ENCODE results near the gene C1orf74.

The C1orf74 gene

DNA sequence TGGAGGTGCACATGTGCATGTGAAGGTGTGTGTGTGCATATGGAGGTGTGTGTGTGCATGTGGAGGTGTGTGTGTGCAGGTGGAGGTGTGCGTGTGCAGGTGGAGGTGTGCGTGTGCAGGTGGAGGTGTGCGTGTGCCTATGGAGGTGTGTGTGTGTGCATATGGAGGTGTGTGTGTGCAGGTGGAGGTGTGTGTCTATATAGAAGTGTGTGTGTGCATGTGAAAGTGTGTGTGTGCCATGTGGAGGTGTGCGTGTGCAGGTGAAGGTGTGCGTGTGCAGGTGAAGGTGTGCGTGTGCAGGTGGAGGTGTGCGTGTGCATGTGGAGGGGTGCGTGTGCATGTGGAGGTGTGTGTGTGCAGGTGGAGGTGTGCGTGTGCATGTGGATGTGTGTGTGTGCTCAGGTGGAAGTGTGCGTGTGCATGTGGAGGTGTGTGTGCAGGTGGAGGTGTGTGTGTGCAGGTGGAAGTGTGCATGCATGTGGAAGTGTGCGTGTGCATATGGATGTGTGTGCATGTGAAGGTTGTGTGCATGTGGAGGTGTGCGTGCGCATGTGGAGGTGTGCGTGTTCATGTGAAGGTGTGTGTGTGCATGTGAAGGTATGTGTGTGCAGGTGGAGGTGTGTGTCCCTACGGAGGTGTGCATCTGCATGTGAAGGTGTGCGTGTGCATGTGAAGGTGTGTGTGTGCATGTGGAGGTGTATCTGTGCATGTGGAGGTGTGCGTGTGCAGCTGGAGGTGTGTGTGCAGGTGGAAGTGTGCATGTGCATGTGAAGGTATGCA is 13.5 kb downstream of the C1orf74 start:
- no peak for DNase-seq (ENCODE audit: low read depth)

DNA sequence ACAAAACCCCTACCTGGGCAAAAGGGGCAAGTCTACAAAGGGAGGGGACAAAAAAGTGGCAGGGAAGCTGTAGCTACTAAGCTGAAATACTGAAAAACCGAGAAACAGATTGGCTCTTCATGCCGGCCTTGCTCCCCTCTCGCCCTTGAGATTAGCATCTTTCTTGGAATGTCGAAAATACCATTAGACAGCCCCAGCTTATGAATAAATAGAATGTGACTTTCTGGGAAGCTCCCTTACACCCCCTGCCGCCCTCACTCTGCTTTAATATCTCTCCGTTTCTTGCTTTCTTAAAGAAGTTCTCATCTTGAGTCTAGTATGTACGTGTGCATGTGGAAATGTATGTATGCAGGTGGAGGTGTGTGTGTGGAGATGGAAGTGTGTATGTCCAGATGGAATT is 14.4 kb downstream of the C1orf74 start:
- DNase-seq (ENCODE audit: low read depth), result no peak

DNA sequence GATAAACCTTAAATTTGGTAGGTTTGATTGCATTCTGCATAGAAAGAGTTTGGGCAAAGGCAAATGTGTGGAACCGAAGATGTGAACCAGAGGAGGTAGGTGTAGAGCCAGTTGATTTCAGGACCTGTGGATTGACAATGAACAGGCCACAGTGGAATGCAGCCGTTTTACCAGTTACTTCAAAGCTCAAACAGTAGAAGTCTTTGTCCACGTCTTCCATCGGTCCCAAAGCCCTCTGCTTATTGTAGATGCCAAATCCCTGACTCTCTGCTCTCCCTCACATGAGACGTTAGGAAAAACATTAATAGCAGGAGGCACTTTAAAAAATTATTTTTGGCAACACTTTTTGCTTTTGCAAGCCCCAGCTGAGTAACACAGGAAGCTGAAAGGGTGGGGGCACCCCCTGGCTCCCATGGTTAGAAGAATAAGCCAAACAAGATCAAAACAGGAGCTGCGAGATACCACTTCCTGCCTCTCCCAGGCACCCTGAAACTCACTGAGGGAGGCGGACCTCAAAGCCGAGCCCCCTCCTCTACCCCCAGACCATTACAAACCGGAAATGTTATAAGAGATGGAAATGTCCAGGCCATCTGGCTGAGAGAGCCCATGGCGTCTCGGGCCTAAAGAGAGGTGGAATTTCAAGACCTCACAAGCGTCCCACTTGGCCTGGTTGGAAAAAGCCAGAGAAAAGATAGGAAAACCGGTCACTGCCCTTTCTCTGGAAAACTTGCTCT is 15.0 kb downstream of the C1orf74 start:
- peak; percentile 36 for DNase-seq (ENCODE audit: low read depth)

DNA sequence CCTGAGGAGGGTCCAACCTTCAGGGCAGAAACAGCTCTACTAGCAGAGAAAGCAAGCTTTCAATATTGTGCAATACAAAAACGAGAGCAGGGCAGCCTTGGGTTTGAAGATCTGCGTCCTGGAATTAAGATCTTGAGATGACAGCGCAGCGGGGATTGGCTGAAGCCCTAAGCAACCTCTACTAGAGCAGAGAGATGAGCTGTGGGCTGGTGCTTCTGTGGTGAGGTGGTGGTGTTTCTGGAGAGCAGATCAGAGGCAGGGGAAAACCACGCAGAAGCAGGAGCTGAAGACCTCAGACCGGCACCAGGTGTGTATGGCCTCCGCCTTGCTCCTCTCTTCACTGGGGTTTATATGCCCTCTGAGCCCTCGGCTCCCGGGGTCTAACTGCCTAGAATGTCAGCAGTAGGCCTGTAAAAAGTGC is 16.0 kb downstream of the C1orf74 start:
- no peak for DNase-seq (ENCODE audit: low read depth)

DNA sequence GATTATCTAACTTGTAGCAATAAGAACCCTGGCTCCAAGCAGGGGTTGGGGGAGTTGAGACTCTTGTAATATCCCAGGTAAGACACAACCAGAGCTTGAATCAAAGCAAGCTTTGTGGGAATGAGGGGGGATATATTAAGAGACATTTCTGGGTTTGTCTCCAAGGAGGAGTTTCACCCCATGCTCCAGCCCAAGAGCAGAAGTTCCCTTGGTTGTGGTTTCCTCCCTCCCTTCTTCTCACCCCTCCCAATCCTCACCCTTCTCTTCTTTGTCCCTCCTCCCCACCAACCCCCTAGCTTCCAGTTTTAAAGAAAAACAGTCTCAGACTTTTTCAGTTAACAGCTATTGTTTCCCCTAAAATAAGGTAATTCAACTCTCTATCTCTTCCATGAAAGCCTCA is 16.7 kb downstream of the C1orf74 start:
- no peak for DNase-seq (ENCODE audit: low read depth)

DNA sequence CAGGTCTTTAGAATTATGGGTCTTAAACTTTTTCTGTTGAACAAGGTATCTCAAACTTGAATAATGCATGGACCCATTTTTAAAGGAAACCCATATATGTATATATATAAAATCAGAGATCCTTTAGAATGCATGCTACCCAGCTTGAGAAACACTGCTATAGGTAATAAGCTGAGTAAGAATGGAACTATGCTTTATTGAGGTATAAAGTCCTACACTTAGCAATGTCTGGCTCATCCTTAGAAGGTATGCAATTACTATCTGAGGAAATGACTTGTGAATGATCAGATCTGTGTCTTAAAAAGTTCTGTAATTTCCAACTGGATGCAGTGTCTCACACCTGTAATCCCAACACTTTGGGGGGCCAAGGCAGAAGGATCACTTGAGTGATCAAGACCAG is 17.3 kb downstream of the C1orf74 start:
- no peak for DNase-seq (ENCODE audit: low read depth)

DNA sequence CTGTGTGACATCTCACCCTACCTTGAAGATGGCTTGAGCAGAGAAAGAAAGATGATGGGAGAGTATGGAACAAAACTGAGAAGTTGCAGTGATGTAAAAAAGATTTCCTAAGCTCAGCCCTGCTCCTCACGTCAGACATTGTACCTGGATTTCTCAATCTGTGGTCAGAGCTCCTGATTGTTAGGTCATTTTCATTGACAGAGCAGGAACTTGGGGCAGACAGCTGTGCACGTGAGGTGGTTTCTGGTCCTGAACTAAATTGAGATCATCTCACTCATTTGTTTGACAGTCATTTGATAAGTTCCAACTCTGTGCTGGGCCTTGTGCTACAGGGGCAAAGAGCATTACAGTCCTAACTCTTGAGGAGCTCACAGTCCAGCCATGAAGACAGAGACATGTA is 18.3 kb downstream of the C1orf74 start:
- DNase-seq (ENCODE audit: low read depth), result no peak

DNA sequence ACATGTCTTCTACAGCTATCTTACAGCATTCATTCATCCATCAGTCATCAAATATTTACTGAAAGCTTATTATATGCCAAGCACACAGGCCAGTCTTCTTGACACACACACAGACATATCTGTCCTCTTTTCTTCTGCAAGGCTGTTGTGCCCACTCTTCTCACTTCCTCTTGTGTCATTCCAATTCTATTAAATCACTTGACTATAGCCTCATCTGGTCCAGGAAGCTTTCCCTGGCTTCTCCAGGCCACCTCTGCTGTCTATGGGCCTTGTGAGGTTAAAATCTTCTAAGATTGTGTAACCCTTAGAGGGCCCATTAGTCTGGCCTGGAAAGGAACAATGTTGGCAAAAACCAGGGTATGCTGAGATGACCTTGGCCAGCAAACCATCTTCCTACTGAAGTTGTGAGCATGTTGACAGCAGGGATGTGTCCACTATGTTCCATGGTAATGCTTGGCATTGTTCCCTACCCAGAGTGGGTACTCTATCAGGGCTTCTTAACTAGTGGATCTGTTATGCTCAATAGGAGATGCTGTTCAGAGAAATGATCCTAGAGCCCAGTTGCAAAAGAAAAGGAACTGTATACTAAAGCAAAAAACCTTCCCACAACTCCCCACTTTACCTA is 23.2 kb downstream of the C1orf74 start:
- DNase-seq (ENCODE audit: low read depth), result no peak

DNA sequence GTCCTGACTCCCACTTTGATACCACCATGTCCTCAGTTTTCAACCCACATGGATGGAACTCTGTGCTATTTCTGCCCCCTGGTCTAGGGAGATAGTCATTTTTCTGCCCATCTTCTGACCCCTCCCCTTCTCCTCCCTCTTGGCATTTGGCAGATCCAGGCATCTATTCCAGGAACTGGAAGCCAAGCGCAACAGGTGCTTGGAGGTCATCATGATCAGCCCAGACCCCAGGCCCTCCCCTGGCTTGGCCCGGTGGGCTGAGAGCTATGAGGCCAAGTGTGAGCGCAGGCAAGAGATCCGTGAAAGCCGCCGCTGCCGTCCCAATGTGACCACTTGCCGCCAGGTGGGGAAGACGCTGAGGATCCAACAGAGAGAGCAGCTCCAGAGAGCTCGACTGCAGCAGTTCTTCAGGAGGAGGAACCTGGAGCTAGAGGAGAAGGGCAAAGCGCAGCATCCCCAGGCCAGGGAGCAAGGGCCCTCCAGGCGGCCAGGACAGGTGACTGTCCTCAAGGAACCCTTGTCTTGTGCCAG is 24.5 kb downstream of the C1orf74 start:
- DNase-seq (ENCODE audit: low read depth), result no peak

DNA sequence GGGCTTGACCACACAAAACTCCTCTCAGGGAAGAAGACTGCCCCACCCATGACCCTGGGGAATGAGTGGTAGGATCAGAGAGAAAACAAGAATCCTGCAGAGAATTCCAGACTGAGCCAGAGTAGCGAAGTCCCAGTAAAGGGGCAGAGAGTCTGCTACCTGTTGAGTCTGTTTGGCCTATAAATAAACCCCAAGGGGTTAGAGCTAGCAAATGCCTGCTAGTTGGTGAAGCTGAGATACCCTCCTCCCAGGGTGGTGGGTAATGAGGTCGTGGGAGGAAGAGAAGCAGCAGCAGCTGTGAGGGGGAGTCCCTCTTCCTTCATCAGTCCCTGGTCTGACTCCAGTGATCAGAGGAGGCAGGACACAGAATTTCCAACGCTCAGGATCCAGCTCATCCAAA is 26.0 kb downstream of the C1orf74 start:
- no peak for DNase-seq (ENCODE audit: low read depth)

DNA sequence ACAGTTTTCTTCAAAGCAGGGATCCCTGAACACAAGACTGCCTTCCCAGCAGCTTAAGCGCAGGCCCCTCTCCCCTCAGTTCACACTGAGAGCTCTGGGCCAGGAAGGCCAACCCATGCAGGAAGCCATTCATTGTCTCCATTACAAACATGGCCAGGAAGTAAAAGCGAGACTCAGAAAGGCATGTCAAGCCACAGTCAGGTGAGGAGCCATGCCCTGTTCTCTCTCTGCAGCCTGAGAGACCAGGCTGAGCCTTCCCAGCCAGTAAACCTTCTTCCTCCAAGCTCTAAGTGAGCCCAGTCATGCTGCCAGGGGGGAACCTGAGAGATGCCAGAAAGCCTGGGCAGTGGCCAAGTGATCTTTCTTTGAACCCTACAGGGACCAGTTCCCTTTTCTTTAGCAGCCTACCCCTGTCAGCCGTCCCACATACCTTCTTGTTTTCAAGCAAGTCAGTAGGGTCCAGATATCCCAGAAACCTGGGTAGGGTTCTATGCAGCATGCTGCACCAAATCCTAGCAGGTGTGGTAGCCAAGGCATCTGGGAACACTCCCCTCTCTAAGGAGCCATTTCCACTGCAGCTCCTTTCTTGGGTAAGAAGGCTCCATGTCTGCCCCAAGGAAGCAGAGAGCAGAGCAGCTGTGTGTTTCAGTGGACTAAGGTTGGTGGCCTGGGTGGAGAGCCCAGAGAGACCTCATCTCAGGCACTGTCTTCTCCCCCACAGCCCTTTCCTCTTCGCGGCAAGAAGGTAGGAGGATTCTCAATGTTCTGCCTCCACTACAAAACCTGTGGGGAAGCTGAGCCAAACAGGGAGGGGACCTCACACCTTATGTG is 27.5 kb downstream of the C1orf74 start:
- no peak for DNase-seq (ENCODE audit: low read depth)

DNA sequence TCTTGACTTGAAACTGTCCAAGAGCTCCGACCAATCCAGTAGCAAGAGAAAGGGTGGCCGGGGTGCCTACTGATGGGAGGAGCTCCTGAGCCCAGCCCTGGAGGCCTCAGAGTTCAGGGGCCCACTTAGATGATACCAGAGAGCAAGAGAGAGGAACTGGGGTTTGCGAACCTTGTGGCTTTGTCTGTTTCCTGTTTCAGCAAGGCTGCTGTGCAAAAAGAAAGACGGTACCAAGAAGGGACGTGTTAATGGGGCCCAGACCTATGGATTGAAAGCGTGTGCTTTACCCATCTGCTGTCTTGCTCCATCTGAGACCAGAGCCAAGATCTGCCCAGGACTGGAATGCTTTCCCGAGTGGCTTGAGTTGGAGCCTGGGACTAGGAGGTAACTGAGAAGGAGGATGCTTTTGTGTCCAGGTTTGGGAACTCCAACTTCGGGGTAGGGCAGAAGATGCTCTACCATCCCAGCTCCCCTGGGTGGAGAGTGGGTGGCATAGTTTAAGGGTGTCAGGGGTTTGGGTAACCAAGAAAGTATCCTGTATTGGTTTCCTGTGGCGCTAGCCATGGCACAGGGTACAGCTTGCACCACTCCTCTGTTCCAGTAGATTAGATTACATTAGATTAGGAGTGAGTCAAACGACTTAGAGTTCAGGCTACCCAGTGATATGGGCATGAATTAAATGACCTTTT is 28.3 kb downstream of the C1orf74 start, which contains the start of gene TRAF3IP3:
Gene TRAF3IP3, plus strand, starts transcription at position 128 of the 689 bp plus-strand sequence. CDS start 3,987 bp downstream, outside the sequence.
- DNase-seq (ENCODE audit: low read depth), result no peak

DNA sequence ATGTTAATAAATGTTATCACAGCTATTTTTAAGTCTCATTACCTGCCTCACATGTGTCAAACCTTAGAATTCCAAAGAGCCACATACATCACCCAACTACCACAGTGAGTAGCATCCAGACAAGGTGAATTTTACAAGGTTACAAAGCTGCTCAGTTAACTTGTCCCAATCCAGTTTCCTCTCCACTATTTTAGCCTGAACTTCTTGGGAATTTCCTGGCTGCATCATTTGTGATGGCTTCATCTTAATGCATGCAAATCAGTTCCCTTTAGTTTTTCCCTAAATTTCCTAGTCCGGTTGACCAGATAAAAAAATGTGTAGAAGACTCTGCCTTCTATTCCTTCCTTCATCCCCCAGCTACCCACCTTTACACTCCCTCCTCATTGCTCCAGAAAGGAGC is 29.1 kb downstream of the C1orf74 start:
- no peak for DNase-seq (ENCODE audit: low read depth)

DNA sequence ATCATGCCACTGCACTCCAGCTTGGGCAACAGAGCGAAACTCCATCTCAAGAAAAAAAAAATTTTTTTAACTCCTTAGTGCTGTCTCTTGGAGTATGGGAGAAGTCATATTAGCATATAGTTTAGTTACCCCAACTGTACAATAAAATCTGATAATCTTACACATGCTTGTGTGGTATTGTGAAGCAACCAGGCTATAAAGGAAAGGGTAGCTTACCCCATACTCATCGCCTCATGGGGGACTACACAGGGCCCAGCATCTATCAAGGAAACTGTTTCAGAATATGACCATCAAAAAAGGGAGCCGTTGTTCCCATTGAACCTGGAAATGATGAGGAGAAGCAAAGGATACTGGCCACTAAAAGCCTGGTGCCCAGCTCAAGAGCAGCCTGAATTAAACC is 31.5 kb downstream of the C1orf74 start:
- DNase-seq (ENCODE audit: low read depth), result no peak

DNA sequence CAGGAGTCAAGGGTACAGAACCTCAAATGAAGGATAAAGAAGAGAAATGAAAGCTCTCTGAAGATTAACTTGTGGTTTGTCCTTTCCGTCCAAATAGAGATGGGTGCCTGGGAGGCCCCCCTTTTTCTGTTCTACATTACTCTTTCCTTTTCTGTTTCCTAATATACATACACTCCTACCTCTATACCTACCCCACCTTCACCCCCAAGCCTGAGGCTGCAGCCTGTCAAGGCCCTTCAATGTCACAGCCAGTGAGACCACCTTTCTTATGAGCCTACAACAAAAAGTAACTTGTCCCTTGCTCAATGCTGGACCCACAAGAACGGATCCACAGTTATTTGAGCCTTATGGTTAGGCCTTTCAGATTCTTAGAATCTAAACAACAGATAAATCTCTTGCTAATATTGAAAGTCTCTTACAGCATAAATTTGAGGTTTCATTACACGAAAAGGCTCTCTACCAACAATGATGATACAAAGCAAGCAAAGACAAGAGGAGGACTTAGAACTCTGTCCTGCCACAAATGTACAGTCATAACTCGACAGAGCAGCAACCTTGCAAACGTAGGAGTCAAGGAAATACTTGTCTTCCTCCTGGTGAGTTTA is 32.6 kb downstream of the C1orf74 start:
- DNase-seq (ENCODE audit: low read depth), result no peak

DNA sequence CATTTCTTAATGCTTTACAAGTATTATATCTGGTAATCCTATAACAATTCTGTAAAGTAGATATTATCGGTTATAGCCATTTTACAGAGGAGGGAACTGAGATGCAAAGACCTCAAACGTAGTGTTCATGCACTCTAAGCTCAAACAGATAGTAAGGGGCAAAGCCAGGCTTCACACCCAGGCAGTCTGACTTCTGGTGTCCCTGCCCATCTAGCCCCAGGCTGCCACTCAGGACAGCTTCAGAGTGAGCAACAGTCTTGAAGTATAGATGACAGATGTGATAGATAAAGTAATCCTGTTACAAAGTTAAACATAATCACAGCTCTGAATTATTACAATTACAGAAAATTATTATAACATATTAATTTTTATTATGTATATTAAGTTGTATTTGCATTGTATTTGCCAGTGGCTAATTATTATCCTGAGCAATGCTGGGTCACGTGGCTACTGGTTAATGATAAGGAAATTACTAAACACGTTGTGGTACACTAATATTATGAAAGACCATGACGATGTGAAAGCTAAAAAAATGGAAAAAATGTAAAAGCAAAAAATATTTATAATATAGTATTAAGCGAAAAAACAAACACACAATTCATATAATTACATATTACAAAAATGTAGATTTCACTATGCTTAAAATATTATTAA is 34.6 kb downstream of the C1orf74 start:
- no peak for DNase-seq (ENCODE audit: low read depth)

DNA sequence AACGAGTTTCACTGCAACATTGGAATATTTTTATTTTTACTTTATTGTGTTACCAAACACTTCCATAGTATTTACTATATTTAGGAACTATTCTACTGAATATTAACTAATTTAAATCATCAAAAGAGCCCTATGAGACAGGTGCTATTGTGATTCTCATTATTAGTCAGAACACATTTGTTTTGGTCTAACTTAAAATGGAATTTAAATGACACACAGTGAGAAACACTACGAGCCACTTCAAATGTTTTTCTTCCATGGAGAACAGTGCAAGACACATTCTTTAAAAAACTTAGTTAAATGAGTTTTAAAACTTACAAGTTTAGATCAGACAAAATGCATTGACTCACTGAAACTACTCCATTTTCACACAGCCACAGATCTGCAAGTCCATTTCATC is 35.2 kb downstream of the C1orf74 start:
- no peak for DNase-seq (ENCODE audit: low read depth)

DNA sequence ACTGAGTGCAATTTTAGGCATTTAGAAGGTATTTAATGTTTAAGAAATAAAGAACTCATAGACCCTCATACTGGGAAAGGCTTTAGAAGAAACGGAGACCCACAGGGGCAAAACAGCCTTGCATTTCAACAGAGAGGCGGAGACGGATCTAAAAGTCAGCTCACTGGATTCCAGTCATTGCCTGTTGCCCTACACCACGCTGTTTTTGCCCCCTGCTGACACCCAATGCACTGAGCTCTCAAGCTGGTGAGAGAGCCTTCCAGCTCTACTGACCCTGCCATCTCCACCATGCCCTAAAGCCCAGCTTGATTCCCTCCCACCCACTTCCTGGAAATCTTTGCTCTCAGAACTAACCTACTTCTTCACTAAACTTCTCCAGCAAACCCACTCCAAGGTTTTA is 35.7 kb downstream of the C1orf74 start:
- no peak for DNase-seq (ENCODE audit: low read depth)

DNA sequence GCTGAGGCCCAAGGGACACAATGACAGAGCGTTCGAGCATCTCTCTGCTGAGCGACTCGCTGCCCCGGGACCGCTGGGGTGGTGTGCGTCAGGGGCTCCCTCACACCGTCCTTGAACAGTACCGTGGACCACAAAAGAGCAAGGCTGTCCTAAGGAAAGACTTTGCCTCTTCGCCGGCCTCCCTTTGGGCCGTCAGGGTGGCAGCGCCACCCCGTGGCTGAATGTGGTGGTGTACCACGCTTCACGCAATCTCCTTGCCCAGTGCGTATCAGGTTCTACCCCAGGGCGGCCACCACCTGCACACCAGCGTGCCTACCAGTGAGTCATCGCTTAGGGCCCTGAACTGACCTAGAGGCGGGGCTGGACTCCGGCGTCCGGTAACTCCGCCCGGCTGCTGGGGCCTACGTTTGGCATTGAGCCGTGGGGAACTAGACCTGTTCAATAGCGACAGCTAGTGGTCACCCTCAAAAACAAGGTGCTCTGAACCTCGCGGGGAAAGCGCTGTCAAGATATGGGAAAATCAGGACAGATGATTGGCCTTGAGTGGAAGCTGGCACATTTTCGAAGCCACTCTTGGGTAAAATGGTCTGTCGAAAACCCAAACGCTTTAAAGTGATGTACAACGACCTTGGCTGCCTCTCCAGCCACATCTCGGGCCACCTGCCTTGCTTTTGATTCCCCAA is 36.6 kb downstream of the C1orf74 start:
- DNase-seq (ENCODE audit: low read depth), result peak; percentile 92
